Endothelial cell of umbilical vein (primary cell): ENCODE data around the gene LLGL2.

Experiments used
- CTCF ChIP-seq, 2 donors: IDR thresholded peaks; 1 replicate in 1 of 2; 2 replicates in 1 of 2; pipeline ENCODE4 v1.5.1; 2011; ENCODE audit warnings: low read length in 2 of 2, mild to moderate bottlenecking in 2 of 2, moderate library complexity in 2 of 2, control low read depth in 1 of 2, inconsistent platforms in 1 of 2, low read depth in 1 of 2; ENCODE audit not compliant: insufficient read depth in 1 of 2; ENCODE audit errors: extremely low read depth in 1 of 2
- MAX ChIP-seq: IDR thresholded peaks from 2 replicates; pipeline ENCODE4 v1.6.1; 2011; ENCODE audit not compliant: insufficient read depth, insufficient read length
- POLR2A ChIP-seq: IDR thresholded peaks from 2 replicates; pipeline ENCODE4 v1.6.1; 2012; ENCODE audit warnings: low read depth, mild to moderate bottlenecking, control low read depth, low read length
- POLR2AphosphoS5 ChIP-seq: IDR thresholded peaks from 2 replicates; pipeline ENCODE4 v1.6.1; 2012; ENCODE audit warnings: low read depth, mild to moderate bottlenecking, control low read depth, low read length, moderate library complexity; ENCODE audit not compliant: insufficient read depth

- TF ChIP-seq MAX (no peak), CTCF (IDR thresholded peaks at IDR 0.05; ENCODE audit: extremely low read depth in 1 of 2, insufficient read depth in 1 of 2, low read depth in 1 of 2, low read length in 2 of 2) (no peak), POLR2A (no peak), POLR2AphosphoS5 (no peak)
These were observed 24.9 kb upstream of the LLGL2 start for GRCh38 chr17:75500419-75501216.
